Measurements from ENCODE around the gene NFKB2.

- TF ChIP-seq, protein P1, sequence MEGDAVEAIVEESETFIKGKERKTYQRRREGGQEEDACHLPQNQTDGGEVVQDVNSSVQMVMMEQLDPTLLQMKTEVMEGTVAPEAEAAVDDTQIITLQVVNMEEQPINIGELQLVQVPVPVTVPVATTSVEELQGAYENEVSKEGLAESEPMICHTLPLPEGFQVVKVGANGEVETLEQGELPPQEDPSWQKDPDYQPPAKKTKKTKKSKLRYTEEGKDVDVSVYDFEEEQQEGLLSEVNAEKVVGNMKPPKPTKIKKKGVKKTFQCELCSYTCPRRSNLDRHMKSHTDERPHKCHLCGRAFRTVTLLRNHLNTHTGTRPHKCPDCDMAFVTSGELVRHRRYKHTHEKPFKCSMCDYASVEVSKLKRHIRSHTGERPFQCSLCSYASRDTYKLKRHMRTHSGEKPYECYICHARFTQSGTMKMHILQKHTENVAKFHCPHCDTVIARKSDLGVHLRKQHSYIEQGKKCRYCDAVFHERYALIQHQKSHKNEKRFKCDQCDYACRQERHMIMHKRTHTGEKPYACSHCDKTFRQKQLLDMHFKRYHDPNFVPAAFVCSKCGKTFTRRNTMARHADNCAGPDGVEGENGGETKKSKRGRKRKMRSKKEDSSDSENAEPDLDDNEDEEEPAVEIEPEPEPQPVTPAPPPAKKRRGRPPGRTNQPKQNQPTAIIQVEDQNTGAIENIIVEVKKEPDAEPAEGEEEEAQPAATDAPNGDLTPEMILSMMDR (IDR thresholded peaks at IDR 0.05): no peak
- no peak for TF ChIP-seq POLR2A (IDR thresholded peaks at IDR 0.05)
Observed at GRCh38 chr10:102431452-102432124, 36.1 kb downstream of the NFKB2 start.
